Tibial nerve (tissue), 4 donors: ENCODE results near the gene PLXDC1. TPM values are rescaled to one million over a fixed set of nuclear protein-coding genes. Genes with fewer than 3 reads are reported as not detected.

Experiments
- DNase-seq, 2 donors: peaks; one replicate each; pipeline ENCODE4 v3.0.0-alpha.2; 2019; ENCODE audit warnings: low spot score in 2 of 2
- H3K27ac ChIP-seq, 4 donors: fragments of 200-600 bp; sonication (generic) in 3 of 4; one replicate each; pipeline ENCODE4 v1.5.1; 2017 to 2019; ENCODE audit warnings: mild to moderate bottlenecking in 1 of 4
- H3K27me3 ChIP-seq, 2 donors: fragments of 200-600 bp; sonication (generic) in 1 of 2; one replicate each; pipeline versions ENCODE4 v1.5.1 to v1.6.0; 2017 to 2019
- H3K36me3 ChIP-seq, 3 donors: fragments of 200-600 bp; sonication (generic); one replicate each; pipeline ENCODE4 v1.5.1; 2018 to 2019
- H3K4me1 ChIP-seq, 4 donors: fragments of 200-600 bp; sonication (generic) in 3 of 4; one replicate each; pipeline ENCODE4 v1.5.1; 2017 to 2019
- H3K4me3 ChIP-seq, 4 donors: fragments of 200-600 bp; sonication (generic) in 3 of 4; one replicate each; pipeline ENCODE4 v1.5.1; 2017 to 2019; ENCODE audit warnings: mild to moderate bottlenecking in 1 of 4, moderate library complexity in 1 of 4
- H3K9me3 ChIP-seq, 4 donors: fragments of 200-600 bp; sonication (generic) in 3 of 4; one replicate each; pipeline ENCODE4 v1.5.1; 2017 to 2019
- EP300 ChIP-seq, 2 donors: sonication (generic); formaldehyde crosslinking; IDR thresholded peaks; one replicate each; pipeline ENCODE4 v1.6.1; 2017; ENCODE audit warnings: antibody characterized with exemption in 2 of 2, mild to moderate bottlenecking in 1 of 2
- POLR2A ChIP-seq, 2 donors: fragments of 450-650 bp; IDR thresholded peaks; one replicate each; pipeline ENCODE4 v1.6.1; 2017; ENCODE audit warnings: antibody characterized with exemption in 2 of 2, mild to moderate bottlenecking in 2 of 2, moderate library complexity in 2 of 2
- WGBS, 2 donors: methylation state at CpG; one replicate each; pipeline ENCODE4 v1.1.5; 2018; 5-methylcytosine and 5-hydroxymethylcytosine counted together
- total RNA-seq, 4 donors: library from RNA; depleted of rRNA; stranded (reverse); fragments of >200 nt; gene quantifications; one replicate each; pipeline ENCODE4 v1.1.0, GENCODE V29; 2016
- TF ChIP-seq, protein P1 (sequence below), 5 experiments: fragments of 200-600 bp in 3 of 5; fragments of 450-650 bp in 2 of 5; sonication (generic) in 3 of 5; IDR thresholded peaks; one replicate each; pipeline ENCODE4 v1.5.1; 2016 to 2019; ENCODE audit warnings: antibody characterized with exemption in 5 of 5, mild to moderate bottlenecking in 3 of 5, moderate library complexity in 2 of 5

The PLXDC1 gene
- total RNA-seq, 4 donors from 2014 or later = 34.1 to 95.1 (median 42.4) TPM

GRCh38 chr17:39107155-39107554 is 44.3 kb downstream of the PLXDC1 start:
- TF ChIP-seq POLR2A (IDR thresholded peaks at IDR 0.05) = no peak
- no peak for TF ChIP-seq EP300 (IDR thresholded peaks at IDR 0.05)
- Histone ChIP-seq H3K27me3 (no peaks in the 10 kb centered on the region), H3K27ac (no peak overlapping the region), H3K9me3 (no peaks in the 10 kb centered on the region), H3K4me3 (no peak overlapping the region), H3K36me3 (no peaks in the 10 kb centered on the region), H3K4me1 (no peaks in the 10 kb centered on the region)
- 87 to 88% methylated on average over 7 of the region's 7 CpGs for WGBS, 2 donors
- DNase-seq = no peak

DNA sequence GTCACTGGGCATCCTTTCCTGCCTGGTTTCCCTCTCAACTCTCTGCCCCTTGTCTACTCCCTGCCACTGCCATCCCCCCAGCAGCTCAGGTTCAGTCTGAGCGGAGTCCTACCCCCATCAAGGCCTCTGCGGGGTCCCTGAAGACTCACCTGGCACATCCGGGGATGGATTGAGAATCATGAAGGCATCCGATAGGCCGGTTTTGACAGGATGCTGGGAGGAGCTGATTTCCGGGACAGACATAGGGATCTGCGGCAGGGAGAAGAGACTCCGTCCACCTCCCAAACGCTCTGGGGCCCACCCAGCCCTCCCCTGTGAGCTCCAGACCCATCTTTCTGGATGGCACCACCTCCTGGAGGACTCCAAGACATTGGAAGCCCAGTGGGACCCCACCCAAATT is 45.7 kb downstream of the PLXDC1 start:
- H3K36me3 ChIP-seq = no peaks in the 10 kb centered on the region
- no peak for DNase-seq
- 76 to 88% methylated on average over 7 to 9 of the region's 9 CpGs for WGBS, 2 donors
- H3K27me3 ChIP-seq = no peaks in the 10 kb centered on the region
- H3K4me3 ChIP-seq = no peak overlapping the region
- TF ChIP-seq EP300 (IDR thresholded peaks at IDR 0.05) (no peak), POLR2A (IDR thresholded peaks at IDR 0.05) (no peak)
- TF ChIP-seq, protein P1, sequence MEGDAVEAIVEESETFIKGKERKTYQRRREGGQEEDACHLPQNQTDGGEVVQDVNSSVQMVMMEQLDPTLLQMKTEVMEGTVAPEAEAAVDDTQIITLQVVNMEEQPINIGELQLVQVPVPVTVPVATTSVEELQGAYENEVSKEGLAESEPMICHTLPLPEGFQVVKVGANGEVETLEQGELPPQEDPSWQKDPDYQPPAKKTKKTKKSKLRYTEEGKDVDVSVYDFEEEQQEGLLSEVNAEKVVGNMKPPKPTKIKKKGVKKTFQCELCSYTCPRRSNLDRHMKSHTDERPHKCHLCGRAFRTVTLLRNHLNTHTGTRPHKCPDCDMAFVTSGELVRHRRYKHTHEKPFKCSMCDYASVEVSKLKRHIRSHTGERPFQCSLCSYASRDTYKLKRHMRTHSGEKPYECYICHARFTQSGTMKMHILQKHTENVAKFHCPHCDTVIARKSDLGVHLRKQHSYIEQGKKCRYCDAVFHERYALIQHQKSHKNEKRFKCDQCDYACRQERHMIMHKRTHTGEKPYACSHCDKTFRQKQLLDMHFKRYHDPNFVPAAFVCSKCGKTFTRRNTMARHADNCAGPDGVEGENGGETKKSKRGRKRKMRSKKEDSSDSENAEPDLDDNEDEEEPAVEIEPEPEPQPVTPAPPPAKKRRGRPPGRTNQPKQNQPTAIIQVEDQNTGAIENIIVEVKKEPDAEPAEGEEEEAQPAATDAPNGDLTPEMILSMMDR (IDR thresholded peaks at IDR 0.05) = no peak
- no peaks in the 10 kb centered on the region for H3K9me3 ChIP-seq
- no peaks in the 10 kb centered on the region for H3K4me1 ChIP-seq
- H3K27ac ChIP-seq = no peak overlapping the region

DNA sequence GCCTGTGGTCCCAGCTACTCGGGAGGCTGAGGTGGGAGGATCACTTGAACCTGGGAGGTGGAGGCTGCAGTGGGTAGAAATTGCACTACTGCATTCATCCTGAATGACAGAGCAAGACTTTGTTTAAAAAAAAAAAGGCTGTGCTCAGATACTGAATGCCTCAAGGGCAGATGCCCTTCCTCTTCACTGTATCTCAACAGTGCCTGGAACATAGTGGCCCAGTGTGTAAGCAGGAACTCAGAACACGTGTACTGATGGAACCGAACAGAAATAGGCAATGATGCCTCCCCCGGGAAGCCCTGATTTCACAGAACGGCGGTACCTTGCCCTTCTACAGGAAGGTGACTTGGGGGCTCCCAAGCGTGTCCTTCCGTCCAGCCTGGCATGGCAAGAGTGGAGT is 46.8 kb downstream of the PLXDC1 start:
- TF ChIP-seq, protein P1 (IDR thresholded peaks at IDR 0.05) = no peak
- TF ChIP-seq POLR2A (IDR thresholded peaks at IDR 0.05) (no peak), EP300 (IDR thresholded peaks at IDR 0.05) (no peak)
- Histone ChIP-seq H3K4me1 (peaks cover 0 to 6% (median 0%) of the 10 kb centered on the region in 4 donors), H3K36me3 (no peaks in the 10 kb centered on the region), H3K27me3 (no peaks in the 10 kb centered on the region), H3K4me3 (no peak overlapping the region), H3K9me3 (no peaks in the 10 kb centered on the region), H3K27ac (no peak overlapping the region)
- DNase-seq = no peak
- 64 to 68% methylated on average over 8 of the region's 8 CpGs for WGBS, 2 donors

GRCh38 chr17:39104046-39104445 is 47.4 kb downstream of the PLXDC1 start:
- H3K27ac ChIP-seq = no peak overlapping the region
- H3K27me3 ChIP-seq = peaks cover 0 to under 1% of the 10 kb centered on the region in 2 donors
- H3K4me3 ChIP-seq = no peak overlapping the region
- TF ChIP-seq EP300 (IDR thresholded peaks at IDR 0.05) (no peak), POLR2A (IDR thresholded peaks at IDR 0.05) (no peak)
- TF ChIP-seq, protein P1 (IDR thresholded peaks at IDR 0.05) = no peak
- H3K4me1 ChIP-seq = peaks cover 0 to 12% (median 0%) of the 10 kb centered on the region in 4 donors
- 58 to 63% methylated on average over 5 of the region's 5 CpGs for WGBS, 2 donors
- no peaks in the 10 kb centered on the region for H3K36me3 ChIP-seq
- DNase-seq = no peak
- no peaks in the 10 kb centered on the region for H3K9me3 ChIP-seq

DNA sequence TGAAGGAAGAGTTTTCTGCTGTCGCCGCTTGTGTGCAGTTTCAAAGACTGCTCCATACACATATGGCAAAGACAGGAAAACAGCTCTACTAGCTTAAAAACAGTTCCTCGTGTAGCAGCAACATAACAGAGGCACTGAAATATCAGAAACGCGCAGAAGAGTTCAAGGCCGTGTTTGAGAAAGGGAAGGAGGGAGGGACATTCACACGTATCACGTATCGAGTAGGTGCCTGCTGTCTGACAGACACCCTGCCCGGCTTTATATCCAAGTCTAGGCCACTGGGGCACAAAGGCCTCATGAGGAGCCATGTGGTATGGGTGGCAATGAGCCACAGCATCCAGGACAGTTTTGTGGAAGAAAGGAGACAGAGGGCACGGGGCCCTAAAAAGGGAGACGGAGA is 50.3 kb downstream of the PLXDC1 start:
- peaks cover 0 to 4% of the 10 kb centered on the region in 2 donors for H3K27me3 ChIP-seq
- TF ChIP-seq EP300 (IDR thresholded peaks at IDR 0.05) (no peak), POLR2A (IDR thresholded peaks at IDR 0.05) (no peak)
- TF ChIP-seq, protein P1 (IDR thresholded peaks at IDR 0.05) = no peak
- H3K27ac ChIP-seq = no peak overlapping the region
- no peak overlapping the region for H3K4me3 ChIP-seq
- DNase-seq = no peak
- H3K9me3 ChIP-seq = no peaks in the 10 kb centered on the region
- 90% methylated on average over 12 of the region's 12 CpGs for WGBS, 2 donors
- H3K36me3 ChIP-seq = no peaks in the 10 kb centered on the region
- H3K4me1 ChIP-seq = peaks cover 0 to 36% (median 8%) of the 10 kb centered on the region in 4 donors

GRCh38 chr17:39100530-39100929 is 50.9 kb downstream of the PLXDC1 start:
- H3K27ac ChIP-seq = peak overlapping the region in 2 of 4 donors; percentile 4 to 43
- H3K4me3 ChIP-seq = no peak overlapping the region
- TF ChIP-seq POLR2A (IDR thresholded peaks at IDR 0.05) (no peak), EP300 (IDR thresholded peaks at IDR 0.05) (no peak)
- TF ChIP-seq, protein P1 (IDR thresholded peaks at IDR 0.05) = no peak
- no peak for DNase-seq
- H3K36me3 ChIP-seq = no peaks in the 10 kb centered on the region
- 94 to 95% methylated on average over 9 of the region's 9 CpGs for WGBS, 2 donors
- H3K9me3 ChIP-seq = no peaks in the 10 kb centered on the region
- peaks cover 0 to 4% of the 10 kb centered on the region in 2 donors for H3K27me3 ChIP-seq
- peaks cover 0 to 42% (median 14%) of the 10 kb centered on the region in 4 donors for H3K4me1 ChIP-seq
